SK-N-SH treated with all-trans-retinoic acid at 6 μM for 48 hours (cell line): ENCODE results near the gene DNAJC28.
"Not testable (repeated sequence)": the region's sequence is repeated elsewhere in the genome, so short reads cannot be mapped to it uniquely, and the experiment has no call there.

Experiments
- ATAC-seq: fragments of 200-7000 bp; cut with Tn5 transposase; 3 replicates; pipeline ENCODE4 v1.9.1; 2020; ENCODE audit warnings: mild to moderate bottlenecking, moderate library complexity
- ARNTL ChIP-seq: fragments of 450-650 bp; formaldehyde crosslinking; IDR thresholded peaks from 2 replicates; pipeline ENCODE4 v1.5.0; 2020; ENCODE audit warnings: low read depth, mild to moderate bottlenecking, moderate library complexity, borderline replicate concordance
- CREB5 ChIP-seq: fragments of 250-450 bp; sonication (Bioruptor Pico); IDR thresholded peaks from 2 replicates; pipeline ENCODE4 v1.5.1; 2020; ENCODE audit warnings: low read depth, mild to moderate bottlenecking, moderate library complexity
- CSDC2 ChIP-seq: fragments of 250-450 bp; sonication (Bioruptor Pico); IDR thresholded peaks from 2 replicates; pipeline ENCODE4 v1.5.0; 2020; ENCODE audit warnings: mild to moderate bottlenecking, moderate library complexity
- CSRNP3 ChIP-seq: fragments of 250-450 bp; sonication (Bioruptor Pico); IDR thresholded peaks from 2 replicates; pipeline ENCODE4 v1.5.1; 2021; ENCODE audit warnings: mild to moderate bottlenecking, moderate library complexity
- ESRRG ChIP-seq: fragments of 250-450 bp; sonication (Bioruptor Pico); IDR thresholded peaks from 2 replicates; pipeline ENCODE4 v1.6.1; 2021; ENCODE audit warnings: mild to moderate bottlenecking
- ISL1 ChIP-seq: fragments of 250-450 bp; sonication (Bioruptor Pico); IDR thresholded peaks from 2 replicates; pipeline ENCODE4 v2.1.2; 2022; ENCODE audit warnings: mild to moderate bottlenecking, moderate library complexity
- OSR1 ChIP-seq: fragments of 250-450 bp; sonication (Bioruptor Pico); IDR thresholded peaks from 2 replicates; pipeline ENCODE4 v1.8.0; 2022; ENCODE audit warnings: moderate library complexity, mild to moderate bottlenecking, inconsistent platforms
- PPARA ChIP-seq: fragments of 250-450 bp; sonication (Bioruptor Pico); IDR thresholded peaks from 2 replicates; pipeline ENCODE4 v1.5.0; 2020; ENCODE audit warnings: mild to moderate bottlenecking, borderline replicate concordance
- RARB ChIP-seq: fragments of 250-450 bp; sonication (Bioruptor Pico); IDR thresholded peaks from 2 replicates; pipeline ENCODE4 v1.8.0; 2021; ENCODE audit warnings: mild to moderate bottlenecking, moderate library complexity
- TCF4 ChIP-seq: fragments of 250-450 bp; sonication (Bioruptor Pico); IDR thresholded peaks from 2 replicates; pipeline ENCODE4 v1.8.0; 2021; ENCODE audit warnings: mild to moderate bottlenecking, moderate library complexity, borderline replicate concordance
- TOX ChIP-seq: fragments of 250-450 bp; sonication (Bioruptor Pico); IDR thresholded peaks from 2 replicates; pipeline ENCODE4 v1.8.0; 2021; ENCODE audit warnings: mild to moderate bottlenecking, moderate library complexity, borderline replicate concordance
- TSHZ2 ChIP-seq: fragments of 250-450 bp; sonication (Bioruptor Pico); IDR thresholded peaks from 2 replicates; pipeline ENCODE4 v1.5.0; 2020; ENCODE audit warnings: mild to moderate bottlenecking, moderate library complexity
- ZC3H10 ChIP-seq: fragments of 250-450 bp; sonication (Bioruptor Pico); IDR thresholded peaks from 2 replicates; pipeline ENCODE4 v1.5.1; 2021; ENCODE audit warnings: mild to moderate bottlenecking, moderate library complexity
- ZFP3 ChIP-seq: fragments of 250-450 bp; sonication (Bioruptor Pico); IDR thresholded peaks from 2 replicates; pipeline ENCODE4 v1.5.0; 2020; ENCODE audit warnings: mild to moderate bottlenecking, moderate library complexity
- ZFP30 ChIP-seq: fragments of 450-650 bp; formaldehyde crosslinking; IDR thresholded peaks from 2 replicates; pipeline ENCODE4 v1.5.0; 2022; ENCODE audit warnings: mild to moderate bottlenecking, moderate library complexity
- ZNF565 ChIP-seq: fragments of 450-650 bp; formaldehyde crosslinking; conservative IDR thresholded peaks from 2 replicates; pipeline ENCODE4 v1.5.0; 2020; ENCODE audit warnings: low read depth, mild to moderate bottlenecking, moderate library complexity
- ZNF70 ChIP-seq: fragments of 450-650 bp; formaldehyde crosslinking; IDR thresholded peaks from 2 replicates; pipeline ENCODE4 v1.5.0; 2020; ENCODE audit warnings: mild to moderate bottlenecking, moderate library complexity
- ZNF8 ChIP-seq: fragments of 450-650 bp; formaldehyde crosslinking; IDR thresholded peaks from 2 replicates; pipeline ENCODE4 v1.5.0; 2020; ENCODE audit warnings: mild to moderate bottlenecking, moderate library complexity

Gene DNAJC28

GRCh38 chr21:33512481-33512880, 21.0 kb upstream of the DNAJC28 start:
- TF ChIP-seq OSR1 (CRISPR knock-in tag) (no peak), ZNF70 (CRISPR knock-in tag) (no peak), TCF4 (no peak), ZC3H10 (CRISPR knock-in tag) (no peak), ESRRG (CRISPR knock-in tag) (no peak), CREB5 (CRISPR knock-in tag) (no peak), PPARA (CRISPR knock-in tag) (no peak), RARB (no peak), TSHZ2 (CRISPR knock-in tag) (no peak)
- no peak for ATAC-seq

- no peak for ATAC-seq
- no peak for TF ChIP-seq TOX (CRISPR knock-in tag)
- TF ChIP-seq ARNTL (CRISPR knock-in tag), result no peak
These were observed 20.1 kb upstream of the DNAJC28 start for GRCh38 chr21:33511639-33512038.

- TF ChIP-seq OSR1 (CRISPR knock-in tag) (no peak), TCF4 (no peak), ZNF565 (CRISPR knock-in tag) (no peak), TOX (CRISPR knock-in tag) (no peak), ZFP3 (CRISPR knock-in tag) (no peak), ISL1 (CRISPR knock-in tag) (no peak), TSHZ2 (CRISPR knock-in tag) (no peak), ZNF8 (CRISPR knock-in tag) (no peak), ZC3H10 (CRISPR knock-in tag) (no peak), CSDC2 (CRISPR knock-in tag) (no peak), PPARA (CRISPR knock-in tag) (no peak), CSRNP3 (CRISPR knock-in tag) (no peak), ZFP30 (CRISPR knock-in tag) (no peak), ESRRG (CRISPR knock-in tag) (no peak), ZNF70 (CRISPR knock-in tag) (no peak)
These were observed 19.3 kb upstream of the DNAJC28 start for GRCh38 chr21:33510826-33511225.

GRCh38 chr21:33507003-33507402, 15.5 kb upstream of the DNAJC28 start:
- TF ChIP-seq ZNF8 (CRISPR knock-in tag), result peak; percentile 90
- ATAC-seq, result not testable (repeated sequence)

More at GRCh38 chr21:33510826-33511225, 19.3 kb upstream of the DNAJC28 start:
- no peak for ATAC-seq

GRCh38 chr21:33505833-33506232, 14.3 kb upstream of the DNAJC28 start:
- TF ChIP-seq TSHZ2 (CRISPR knock-in tag) (no peak), RARB (no peak)
- TF ChIP-seq, all 23 proteins: peak for 0
- ATAC-seq, result no peak
